ENCODE measurements around the gene PTPRF. TPM values are rescaled to one million over a fixed set of nuclear protein-coding genes. Genes with fewer than 3 reads are reported as not detected.

PTPRF gene
- total and polyA plus RNA-seq, 4 donors: 41.2 to 241 (median 85.6) TPM

- Histone ChIP-seq H3K9ac (ENCODE audit: low read depth in 1 of 2, low read length in 2 of 2) (no peak overlapping the region), H3K9me3 (ENCODE audit: control insufficient read depth in 4 of 4, low read length in 3 of 4) (no peaks in the 10 kb centered on the region), H3K27me3 (ENCODE audit: control insufficient read depth in 4 of 4, insufficient read depth in 4 of 4, low read length in 3 of 4) (no peaks in the 10 kb centered on the region), H3K27ac (ENCODE audit: low read depth in 1 of 2, low read length in 2 of 2) (no peak overlapping the region), H3K4me1 (ENCODE audit: control insufficient read depth in 4 of 4, insufficient read depth in 4 of 4, low read length in 3 of 4) (no peaks in the 10 kb centered on the region), H3K36me3 (ENCODE audit: control insufficient read depth in 4 of 4, insufficient read depth in 3 of 4, low read depth in 1 of 4, low read length in 3 of 4) (no peaks in the 10 kb centered on the region), H3K4me3 (ENCODE audit: low read depth in 1 of 3, low read length in 3 of 3) (no peak overlapping the region)
- no peak for TF ChIP-seq ZBTB33 (IDR thresholded peaks at IDR 0.05)
- TF ChIP-seq REST (IDR thresholded peaks at IDR 0.05): no peak
- TF ChIP-seq, protein P1, sequence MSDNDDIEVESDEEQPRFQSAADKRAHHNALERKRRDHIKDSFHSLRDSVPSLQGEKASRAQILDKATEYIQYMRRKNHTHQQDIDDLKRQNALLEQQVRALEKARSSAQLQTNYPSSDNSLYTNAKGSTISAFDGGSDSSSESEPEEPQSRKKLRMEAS (IDR thresholded peaks at IDR 0.05): no peak
- TF ChIP-seq TAF1 (conservative IDR thresholded peaks at IDR 0.05): no peak
- TF ChIP-seq, protein P2, sequence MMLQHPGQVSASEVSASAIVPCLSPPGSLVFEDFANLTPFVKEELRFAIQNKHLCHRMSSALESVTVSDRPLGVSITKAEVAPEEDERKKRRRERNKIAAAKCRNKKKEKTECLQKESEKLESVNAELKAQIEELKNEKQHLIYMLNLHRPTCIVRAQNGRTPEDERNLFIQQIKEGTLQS (IDR thresholded peaks at IDR 0.05): no peak
- TF ChIP-seq NR2F2 (IDR thresholded peaks at IDR 0.05): no peak
- TF ChIP-seq FOXA2 (IDR thresholded peaks at IDR 0.05): no peak
- TF ChIP-seq EGR1 (IDR thresholded peaks at IDR 0.05; ENCODE audit: low read depth in 2 of 2): no peak
- no peak for TF ChIP-seq RAD21 (IDR thresholded peaks at IDR 0.05)
- no peak for DNase-seq (ENCODE audit: low spot score)
- 93% methylated on average over 8 of the region's 8 CpGs for WGBS
Observed at GRCh38 chr1:43503534-43503933, 27.1 kb upstream of the PTPRF start.

GRCh38 chr1:43505077-43505780 is 25.5 kb upstream of the PTPRF start:
- H3K27me3 ChIP-seq (ENCODE audit: control insufficient read depth in 4 of 4, insufficient read depth in 4 of 4, low read length in 3 of 4): no peaks in the 10 kb centered on the region
- no peak overlapping the region for H3K9ac ChIP-seq (ENCODE audit: low read depth in 1 of 2, low read length in 2 of 2)
- H3K4me1 ChIP-seq (ENCODE audit: control insufficient read depth in 4 of 4, insufficient read depth in 4 of 4, low read length in 3 of 4): no peaks in the 10 kb centered on the region
- H3K27ac ChIP-seq (ENCODE audit: low read depth in 1 of 2, low read length in 2 of 2): no peak overlapping the region
- TF ChIP-seq ZBTB33 (IDR thresholded peaks at IDR 0.05) (no peak), TAF1 (conservative IDR thresholded peaks at IDR 0.05) (no peak), REST (IDR thresholded peaks at IDR 0.05) (no peak), YY1 (IDR thresholded peaks at IDR 0.05) (no peak), EGR1 (IDR thresholded peaks at IDR 0.05; ENCODE audit: low read depth in 2 of 2) (no peak), FOXA2 (IDR thresholded peaks at IDR 0.05) (no peak), RAD21 (IDR thresholded peaks at IDR 0.05) (no peak), HNF4G (IDR thresholded peaks at IDR 0.05) (no peak), SP1 (IDR thresholded peaks at IDR 0.05) (no peak), RXRA (IDR thresholded peaks at IDR 0.05) (no peak), HNF4A (conservative IDR thresholded peaks at IDR 0.05) (no peak), CTCF (IDR thresholded peaks at IDR 0.05; ENCODE audit: low read depth, low read length, missing input control) (no peak), FOXA1 (IDR thresholded peaks at IDR 0.05) (no peak), JUND (IDR thresholded peaks at IDR 0.05) (no peak)
- TF ChIP-seq, protein P1 (IDR thresholded peaks at IDR 0.05): no peak
- WGBS: 93% methylated on average over 10 of the region's 10 CpGs
- H3K36me3 ChIP-seq (ENCODE audit: control insufficient read depth in 4 of 4, insufficient read depth in 3 of 4, low read depth in 1 of 4, low read length in 3 of 4): no peaks in the 10 kb centered on the region
- H3K9me3 ChIP-seq (ENCODE audit: control insufficient read depth in 4 of 4, low read length in 3 of 4): no peaks in the 10 kb centered on the region
- DNase-seq (ENCODE audit: low spot score): no peak
- H3K4me3 ChIP-seq (ENCODE audit: low read depth in 1 of 3, low read length in 3 of 3): no peak overlapping the region
